GM11168 (cell line): Measurements from ENCODE around the gene CEMIP2.

ENCODE experiments used
- in situ Hi-C: fragments of 300-500 bp; cut with MboI; formaldehyde crosslinking; loops from one replicate; pipeline ENCODE4 v1.12.0; 2022; ENCODE audit warnings: low sequenced_read_pairs; ENCODE audit not compliant: unreplicated experiment

Gene CEMIP2

GRCh38 chr9:71774920-71775319 is 6.6 kb upstream of the CEMIP2 start:
- in situ Hi-C loops: no loop called here

GRCh38 chr9:71772726-71773125 is 4.4 kb upstream of the CEMIP2 start:
- in situ Hi-C loops: no loop called here

GRCh38 chr9:71770170-71770569 is 1.9 kb upstream of the CEMIP2 start:
- in situ Hi-C loops: no loop called here

- in situ Hi-C loops: no loop called here
These were observed 1.2 kb upstream of the CEMIP2 start for GRCh38 chr9:71769175-71770161.

GRCh38 chr9:71767776-71768321 is 464 bp downstream of the CEMIP2 start:
- in situ Hi-C loops: no loop called here

- in situ Hi-C loops: no loop called here
These were observed 1.0 kb downstream of the CEMIP2 start for GRCh38 chr9:71767163-71767775.

- in situ Hi-C loops: no loop called here
These were observed 1.6 kb downstream of the CEMIP2 start for GRCh38 chr9:71766663-71767062.

GRCh38 chr9:71765693-71766092 is 2.6 kb downstream of the CEMIP2 start:
- in situ Hi-C loops: no loop called here

GRCh38 chr9:71764891-71765290 is 3.4 kb downstream of the CEMIP2 start:
- in situ Hi-C loops: no loop called here

- in situ Hi-C loops: no loop called here
These were observed 3.9 kb downstream of the CEMIP2 start for GRCh38 chr9:71764463-71764862.

- in situ Hi-C loops: no loop called here
These were observed 4.5 kb downstream of the CEMIP2 start for GRCh38 chr9:71763832-71764231.

- in situ Hi-C loops: no loop called here
These were observed 5.2 kb downstream of the CEMIP2 start for GRCh38 chr9:71762900-71763653.

- in situ Hi-C loops: no loop called here
These were observed 6.4 kb downstream of the CEMIP2 start for GRCh38 chr9:71761938-71762353.

GRCh38 chr9:71760901-71761300 is 7.4 kb downstream of the CEMIP2 start:
- in situ Hi-C loops: no loop called here

GRCh38 chr9:71758785-71759184 is 9.5 kb downstream of the CEMIP2 start:
- in situ Hi-C loops: no loop called here

- in situ Hi-C loops: no loop called here
These were observed 10.0 kb downstream of the CEMIP2 start for GRCh38 chr9:71758277-71758676.

GRCh38 chr9:71756753-71757152 is 11.6 kb downstream of the CEMIP2 start:
- in situ Hi-C loops: no loop called here

- in situ Hi-C loops: no loop called here
These were observed 12.4 kb downstream of the CEMIP2 start for GRCh38 chr9:71755869-71756268.

GRCh38 chr9:71755230-71755629 is 13.1 kb downstream of the CEMIP2 start:
- in situ Hi-C loops: no loop called here

- in situ Hi-C loops: no loop called here
These were observed 14.2 kb downstream of the CEMIP2 start for GRCh38 chr9:71754151-71754550.

GRCh38 chr9:71752928-71753327 is 15.4 kb downstream of the CEMIP2 start:
- in situ Hi-C loops: no loop called here
